Suprapubic skin (tissue), 4 donors: ENCODE data around the gene ARL10. TPM values are rescaled to one million over a fixed set of nuclear protein-coding genes. Genes with fewer than 3 reads are reported as not detected.

Experiments used
- DNase-seq, 2 donors: peaks; one replicate each; pipeline ENCODE4 v3.0.0-alpha.2; 2019; ENCODE audit warnings: low spot score in 2 of 2
- H3K27ac ChIP-seq: fragments of 200-600 bp; sonication (generic); one replicate; pipeline ENCODE4 v1.5.1; 2019
- H3K27me3 ChIP-seq: fragments of 200-600 bp; sonication (generic); one replicate; pipeline ENCODE4 v1.5.1; 2019
- H3K36me3 ChIP-seq: fragments of 200-600 bp; sonication (generic); one replicate; pipeline ENCODE4 v1.5.1; 2019
- H3K4me1 ChIP-seq: fragments of 200-600 bp; sonication (generic); one replicate; pipeline ENCODE4 v1.5.1; 2019
- H3K4me3 ChIP-seq: fragments of 200-600 bp; sonication (generic); one replicate; pipeline ENCODE4 v1.5.1; 2019; ENCODE audit warnings: mild to moderate bottlenecking
- H3K9me3 ChIP-seq: fragments of 200-600 bp; sonication (generic); one replicate; pipeline ENCODE4 v1.5.1; 2019
- EP300 ChIP-seq: sonication (generic); formaldehyde crosslinking; IDR thresholded peaks from one replicate; pipeline ENCODE4 v1.6.1; 2017; ENCODE audit warnings: antibody characterized with exemption
- POLR2A ChIP-seq, 2 donors: fragments of 450-650 bp; IDR thresholded peaks; one replicate each; pipeline ENCODE4 v1.6.1; 2017; ENCODE audit warnings: antibody characterized with exemption in 2 of 2, mild to moderate bottlenecking in 2 of 2, moderate library complexity in 2 of 2
- POLR2AphosphoS5 ChIP-seq, 3 donors: sonication (generic); formaldehyde crosslinking; IDR thresholded peaks; one replicate each; pipeline ENCODE4 v1.6.1; 2017; ENCODE audit warnings: antibody characterized with exemption in 3 of 3
- WGBS: methylation state at CpG from one replicate; pipeline ENCODE4 v1.1.5; 2018; 5-methylcytosine and 5-hydroxymethylcytosine counted together
- total RNA-seq, 4 donors: library from RNA; depleted of rRNA; stranded (reverse); fragments of >200 nt; gene quantifications; one replicate each; pipeline ENCODE4 v1.1.0, GENCODE V29; 2016
- TF ChIP-seq, protein P1 (sequence below), 2 donors: fragments of 200-600 bp in 1 of 2; fragments of 450-650 bp in 1 of 2; sonication (generic) in 1 of 2; IDR thresholded peaks; one replicate each; pipeline ENCODE4 v1.5.1; 2016 to 2019; ENCODE audit warnings: antibody characterized with exemption in 2 of 2, mild to moderate bottlenecking in 1 of 2, moderate library complexity in 1 of 2

ARL10 gene
- total RNA-seq, 4 donors from 2014 or later, result 7.1 to 36.4 (median 21.2) TPM

DNA sequence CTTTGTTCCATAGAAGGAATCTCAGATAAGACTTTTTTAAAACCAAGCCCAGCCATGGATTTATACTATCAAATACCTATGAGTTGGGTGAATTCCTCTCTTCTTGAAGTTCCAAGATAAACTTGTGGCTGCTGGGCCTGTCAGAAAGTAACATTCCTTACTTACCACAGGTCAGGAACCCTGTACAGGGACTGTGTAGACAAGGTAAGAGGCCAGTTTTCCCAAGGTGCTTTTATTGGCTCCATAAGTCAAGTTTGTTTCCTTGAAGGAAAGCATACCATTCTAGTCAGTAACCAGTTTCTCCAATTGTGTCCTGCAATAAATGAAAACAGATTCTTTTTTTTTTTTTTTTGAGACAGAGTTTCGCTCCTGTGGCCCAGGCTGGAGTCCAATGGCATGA lies 59.9 kb downstream of the ARL10 start:
- no peaks in the 10 kb centered on the region for H3K27me3 ChIP-seq
- no peaks in the 10 kb centered on the region for H3K9me3 ChIP-seq
- H3K4me3 ChIP-seq, result no peak overlapping the region
- DNase-seq, result no peak
- TF ChIP-seq POLR2AphosphoS5 (IDR thresholded peaks at IDR 0.05), result no peak
- TF ChIP-seq POLR2A (IDR thresholded peaks at IDR 0.05), result no peak
- no peak for TF ChIP-seq EP300
- H3K36me3 ChIP-seq, result no peaks in the 10 kb centered on the region
- H3K27ac ChIP-seq, result no peak overlapping the region
- WGBS, result 94% methylated on average over 1 of the region's 1 CpG
- H3K4me1 ChIP-seq, result no peaks in the 10 kb centered on the region

DNA sequence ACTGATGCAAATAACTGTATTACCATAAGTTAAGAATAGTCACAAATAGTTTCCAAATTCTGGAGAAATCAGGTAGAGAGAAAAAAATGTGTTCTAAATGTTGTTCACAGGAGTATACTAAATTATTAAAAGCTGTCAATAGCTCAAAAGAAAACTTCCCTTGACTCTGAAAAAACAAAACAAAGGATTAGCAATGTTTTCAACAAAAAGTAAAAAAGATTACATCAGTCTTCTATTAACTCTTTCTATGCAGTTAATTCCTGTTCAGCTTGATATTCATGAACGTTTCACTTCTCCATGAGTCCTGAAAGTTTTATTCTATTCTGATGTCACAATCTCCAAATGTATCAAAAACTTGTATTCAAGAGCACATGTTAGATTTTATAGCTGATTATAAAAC lies 60.5 kb downstream of the ARL10 start:
- H3K27ac ChIP-seq, result no peak overlapping the region

DNA sequence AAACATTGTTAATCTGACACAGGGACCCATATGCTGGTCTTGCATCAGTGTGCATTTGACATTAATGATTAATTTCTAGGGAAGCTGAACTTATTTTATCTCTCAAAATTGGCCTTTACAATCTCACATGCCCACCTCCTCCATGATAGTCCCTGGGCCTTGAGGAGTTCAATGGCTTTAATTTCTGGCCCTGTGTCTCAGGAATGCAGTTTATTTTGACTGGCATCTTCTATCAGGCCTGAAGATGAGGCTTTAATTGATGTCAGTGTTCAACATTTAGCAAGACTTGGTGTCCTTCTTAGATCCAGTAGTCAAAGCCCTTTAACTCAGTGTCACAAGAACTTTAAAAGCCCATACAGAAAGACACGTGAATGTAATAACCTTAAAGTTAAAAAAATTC lies 61.6 kb downstream of the ARL10 start:
- 90% methylated on average over 1 of the region's 1 CpG for WGBS
- Histone ChIP-seq H3K27me3 (no peaks in the 10 kb centered on the region), H3K9me3 (no peaks in the 10 kb centered on the region), H3K4me3 (no peak overlapping the region), H3K4me1 (no peaks in the 10 kb centered on the region), H3K36me3 (no peaks in the 10 kb centered on the region), H3K27ac (no peak overlapping the region)
- TF ChIP-seq POLR2A (IDR thresholded peaks at IDR 0.05) (no peak), POLR2AphosphoS5 (IDR thresholded peaks at IDR 0.05) (no peak), EP300 (no peak)
- TF ChIP-seq, protein P1, sequence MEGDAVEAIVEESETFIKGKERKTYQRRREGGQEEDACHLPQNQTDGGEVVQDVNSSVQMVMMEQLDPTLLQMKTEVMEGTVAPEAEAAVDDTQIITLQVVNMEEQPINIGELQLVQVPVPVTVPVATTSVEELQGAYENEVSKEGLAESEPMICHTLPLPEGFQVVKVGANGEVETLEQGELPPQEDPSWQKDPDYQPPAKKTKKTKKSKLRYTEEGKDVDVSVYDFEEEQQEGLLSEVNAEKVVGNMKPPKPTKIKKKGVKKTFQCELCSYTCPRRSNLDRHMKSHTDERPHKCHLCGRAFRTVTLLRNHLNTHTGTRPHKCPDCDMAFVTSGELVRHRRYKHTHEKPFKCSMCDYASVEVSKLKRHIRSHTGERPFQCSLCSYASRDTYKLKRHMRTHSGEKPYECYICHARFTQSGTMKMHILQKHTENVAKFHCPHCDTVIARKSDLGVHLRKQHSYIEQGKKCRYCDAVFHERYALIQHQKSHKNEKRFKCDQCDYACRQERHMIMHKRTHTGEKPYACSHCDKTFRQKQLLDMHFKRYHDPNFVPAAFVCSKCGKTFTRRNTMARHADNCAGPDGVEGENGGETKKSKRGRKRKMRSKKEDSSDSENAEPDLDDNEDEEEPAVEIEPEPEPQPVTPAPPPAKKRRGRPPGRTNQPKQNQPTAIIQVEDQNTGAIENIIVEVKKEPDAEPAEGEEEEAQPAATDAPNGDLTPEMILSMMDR (IDR thresholded peaks at IDR 0.05), result no peak
- no peak for DNase-seq

More for the DNA sequence above, 60.5 kb downstream of the ARL10 start:
- TF ChIP-seq, protein P1 (IDR thresholded peaks at IDR 0.05), result no peak
- TF ChIP-seq POLR2A (IDR thresholded peaks at IDR 0.05) (no peak), POLR2AphosphoS5 (IDR thresholded peaks at IDR 0.05) (no peak), EP300 (no peak)
- H3K4me3 ChIP-seq, result no peak overlapping the region
- DNase-seq, result no peak
- no peaks in the 10 kb centered on the region for H3K36me3 ChIP-seq
- H3K9me3 ChIP-seq, result no peaks in the 10 kb centered on the region
- no peaks in the 10 kb centered on the region for H3K27me3 ChIP-seq
- no peaks in the 10 kb centered on the region for H3K4me1 ChIP-seq
- 89% methylated on average over 1 of the region's 1 CpG for WGBS

DNA sequence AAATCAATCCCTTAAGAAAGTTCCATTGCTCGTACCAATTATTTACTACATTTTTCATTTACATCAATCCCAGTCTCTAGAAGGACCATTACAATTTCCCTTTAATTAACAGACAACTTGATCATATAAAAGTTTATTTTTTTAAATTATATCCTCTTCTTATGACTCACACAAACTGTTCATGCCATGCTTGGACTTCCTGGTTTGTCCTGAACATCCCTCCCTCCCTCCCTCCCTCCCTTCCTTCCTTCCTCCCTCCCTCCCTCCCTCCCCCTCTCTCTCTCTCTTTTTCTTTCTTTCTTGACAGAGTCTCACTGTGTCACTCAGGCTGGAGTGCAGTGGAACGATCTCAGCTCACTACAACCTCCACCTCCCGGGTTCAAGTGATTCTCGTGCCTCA lies 62.7 kb downstream of the ARL10 start:
- no peak overlapping the region for H3K4me3 ChIP-seq
- no peaks in the 10 kb centered on the region for H3K36me3 ChIP-seq
- TF ChIP-seq, protein P1 (IDR thresholded peaks at IDR 0.05), result no peak
- no peak for TF ChIP-seq EP300
- no peak for TF ChIP-seq POLR2A (IDR thresholded peaks at IDR 0.05)
- TF ChIP-seq POLR2AphosphoS5 (IDR thresholded peaks at IDR 0.05), result no peak
- H3K9me3 ChIP-seq, result no peaks in the 10 kb centered on the region
- no peak overlapping the region for H3K27ac ChIP-seq
- 70% methylated on average over 4 of the region's 4 CpGs for WGBS
- DNase-seq, result no peak
- H3K4me1 ChIP-seq, result no peaks in the 10 kb centered on the region
- H3K27me3 ChIP-seq, result no peaks in the 10 kb centered on the region

DNA sequence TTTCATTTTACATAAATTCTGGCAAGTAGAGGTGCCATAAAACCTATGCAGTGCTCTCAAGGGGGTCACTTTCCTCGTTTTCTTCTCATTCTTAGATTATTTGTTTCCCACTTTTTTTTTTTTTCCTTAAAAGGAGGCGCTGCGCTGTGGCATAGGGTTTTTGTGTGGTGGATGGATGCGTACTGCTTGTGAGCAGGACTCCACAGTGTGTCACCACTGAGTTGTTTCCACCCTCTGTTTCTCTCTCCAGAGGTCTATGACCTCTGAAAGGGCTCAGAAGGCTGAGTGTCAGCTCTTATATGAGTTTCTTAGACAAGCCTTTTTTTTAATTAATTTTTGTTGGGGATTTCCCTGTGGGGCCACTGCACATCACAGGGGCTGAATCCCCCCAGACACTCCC lies 64.7 kb downstream of the ARL10 start:
- Histone ChIP-seq H3K27ac (no peak overlapping the region), H3K4me1 (no peaks in the 10 kb centered on the region), H3K27me3 (no peaks in the 10 kb centered on the region), H3K36me3 (no peaks in the 10 kb centered on the region), H3K9me3 (no peaks in the 10 kb centered on the region), H3K4me3 (no peak overlapping the region)
- TF ChIP-seq, protein P1 (IDR thresholded peaks at IDR 0.05), result no peak
- no peak for TF ChIP-seq POLR2AphosphoS5 (IDR thresholded peaks at IDR 0.05)
- TF ChIP-seq EP300, result no peak
- no peak for TF ChIP-seq POLR2A (IDR thresholded peaks at IDR 0.05)
- 61% methylated on average over 4 of the region's 4 CpGs for WGBS
- no peak for DNase-seq

Other genes with a start within 250 kb of the ARL10 start
- 10 to 100 TPM in 3 of 4 donors, 1 to 10 TPM in 1; 9.6 to 27.8 (median 12.9) TPM for gene SIMC1, start 127.1 kb upstream of the ARL10 start, total RNA-seq
- 100 to 1,000 TPM in 3 of 4 donors, 10 to 100 TPM in 1; 98.1 to 116 (median 109) TPM for gene KIAA1191, start 3.7 kb upstream of the ARL10 start, total RNA-seq
- 10 to 100 TPM; 21.9 to 33.9 (median 30.5) TPM for gene NOP16, start 23.1 kb downstream of the ARL10 start, total RNA-seq
- gene HIGD2A, start 23.3 kb downstream of the ARL10 start, total RNA-seq, result 100 to 1,000 TPM; 119 to 173 (median 161) TPM
- 100 to 1,000 TPM; 298 to 644 (median 435) TPM for gene CLTB, start 51.1 kb downstream of the ARL10 start, total RNA-seq
- 10 to 100 TPM; 28.8 to 41.9 (median 37.1) TPM for gene FAF2, start 82.9 kb downstream of the ARL10 start, total RNA-seq
- 10 to 100 TPM; 36.9 to 65.9 (median 46.3) TPM for gene RNF44, start 171.9 kb downstream of the ARL10 start, total RNA-seq
- gene CDHR2, start 183.9 kb downstream of the ARL10 start, total RNA-seq, result under 1 TPM in 2 of 4 donors, not detected in 2; 0.10 to 0.23 TPM
- gene GPRIN1, start 244.7 kb downstream of the ARL10 start, total RNA-seq, result 1 to 10 TPM in 3 of 4 donors, under 1 TPM in 1; 0.24 to 2.8 (median 1.5) TPM